Nephron progenitor cell (in vitro differentiated cells): ENCODE measurements around the gene SCGB2B2.

ENCODE experiments used
- DNase-seq: peaks from one replicate; pipeline ENCODE4 v3.0.0; 2021
- H3K27ac Mint-ChIP-seq: 2 replicates; pipeline ENCODE4 v1.8.0; 2021; ENCODE audit warnings: mild to moderate bottlenecking, moderate library complexity, mixed read lengths
- H3K27me3 Mint-ChIP-seq: 2 replicates; pipeline ENCODE4 v1.8.0; 2021; ENCODE audit warnings: mild to moderate bottlenecking, low read depth, mixed read lengths; ENCODE audit not compliant: poor library complexity
- H3K36me3 Mint-ChIP-seq: 2 replicates; pipeline ENCODE4 v1.8.0; 2021; ENCODE audit warnings: low read depth, mixed read lengths
- H3K4me1 Mint-ChIP-seq: 2 replicates; pipeline ENCODE4 v1.8.0; 2021; ENCODE audit warnings: mixed read lengths
- H3K4me3 Mint-ChIP-seq: 2 replicates; pipeline ENCODE4 v1.8.0; 2021; ENCODE audit warnings: mild to moderate bottlenecking, moderate library complexity, mixed read lengths
- H3K9me3 Mint-ChIP-seq: 2 replicates; pipeline ENCODE4 v1.8.0; 2021; ENCODE audit warnings: mild to moderate bottlenecking, moderate library complexity, mixed read lengths
- CTCF ChIP-seq: fragments of 200-600 bp; sonication (generic); IDR thresholded peaks from 2 replicates; pipeline ENCODE4 v1.5.0; 2021; ENCODE audit warnings: antibody characterized with exemption

SCGB2B2 gene, protein sequence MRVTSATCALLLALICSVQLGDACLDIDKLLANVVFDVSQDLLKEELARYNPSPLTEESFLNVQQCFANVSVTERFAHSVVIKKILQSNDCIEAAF

DNA sequence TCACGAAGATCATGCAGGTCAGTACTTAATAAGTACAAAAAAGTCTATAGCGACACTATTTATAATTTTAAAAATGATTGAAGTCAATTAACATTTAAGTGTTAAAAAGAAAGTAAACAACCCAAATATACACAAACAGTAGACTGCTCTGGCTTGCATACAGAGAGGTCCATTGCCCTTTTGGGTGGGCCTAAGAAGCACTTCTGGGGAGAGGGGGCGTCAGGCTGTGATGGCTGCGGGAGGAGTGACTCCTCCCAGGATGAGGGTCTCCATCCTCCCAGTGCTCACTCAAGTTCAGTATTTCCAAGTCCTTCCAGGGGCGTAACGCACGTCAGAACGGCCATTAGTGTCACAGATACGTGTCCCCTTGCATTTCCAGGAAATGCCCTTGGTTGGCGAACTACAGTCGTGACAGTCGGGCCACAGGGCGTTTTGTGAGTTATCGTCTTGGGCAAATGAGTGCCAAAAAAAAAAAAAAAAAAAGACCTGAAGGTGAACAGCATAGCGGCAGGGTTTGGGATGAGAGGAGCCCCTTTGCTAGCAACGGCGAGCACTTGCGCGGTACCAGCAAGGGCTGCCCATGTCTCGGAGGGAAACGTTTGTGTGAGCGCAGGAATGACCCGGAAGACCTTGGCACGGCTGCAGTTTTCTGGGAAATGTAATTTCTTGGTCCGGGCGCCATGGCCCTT lies at the start of gene SCGB2B2:
Gene SCGB2B2 (minus strand): TSS at position 463 of the 689 bp plus-strand sequence. CDS start 82,596 bp downstream, outside the sequence.
- TF ChIP-seq CTCF = no peak
- no peak for DNase-seq
- Mint-ChIP-seq H3K36me3 (peaks cover 54% of the 10 kb centered on the region), H3K9me3 (peaks cover 75% of the 10 kb centered on the region), H3K4me3 (peak within 1 kb of the TSS; percentile 94), H3K4me1 (peaks cover 27% of the 10 kb centered on the region), H3K27ac (peak within 1 kb of the TSS; percentile 98), H3K27me3 (peaks cover 34% of the 10 kb centered on the region)

GRCh38 chr19:34725400-34725799 lies 48.4 kb upstream of the SCGB2B2 start:
- Mint-ChIP-seq H3K4me1 (no peaks in the 10 kb centered on the region), H3K27me3 (peaks cover 55% of the 10 kb centered on the region), H3K4me3 (no peak overlapping the region), H3K27ac (no peak overlapping the region), H3K36me3 (no peaks in the 10 kb centered on the region), H3K9me3 (peaks cover 40% of the 10 kb centered on the region)
- no peak for TF ChIP-seq CTCF
- no peak for DNase-seq

DNA sequence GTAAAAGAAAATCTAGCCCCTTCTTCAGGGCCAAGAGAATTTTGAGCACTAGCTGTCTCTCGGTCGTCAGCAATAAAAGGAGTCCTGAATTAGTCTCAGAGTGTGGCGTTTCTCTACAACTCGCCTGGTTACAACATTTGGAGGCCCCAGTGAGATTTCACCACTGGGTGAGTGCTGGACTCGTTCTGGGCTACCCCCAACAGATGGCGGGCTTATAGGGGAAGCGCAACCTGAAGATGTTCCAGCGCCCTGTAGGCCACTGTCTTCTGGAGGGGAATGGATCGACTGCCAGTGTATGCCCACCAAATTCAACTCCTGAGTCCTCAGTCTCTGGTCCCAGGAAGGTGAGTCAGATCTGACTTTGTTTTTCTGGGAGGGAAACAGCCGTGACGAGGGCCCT lies 45.4 kb upstream of the SCGB2B2 start:
- TF ChIP-seq CTCF = no peak
- Mint-ChIP-seq H3K36me3 (no peaks in the 10 kb centered on the region), H3K9me3 (peaks cover 41% of the 10 kb centered on the region), H3K27me3 (peaks cover 57% of the 10 kb centered on the region), H3K4me1 (no peaks in the 10 kb centered on the region), H3K27ac (no peak overlapping the region), H3K4me3 (no peak overlapping the region)
- DNase-seq = no peak

- Mint-ChIP-seq H3K27me3 (peaks cover 25% of the 10 kb centered on the region), H3K4me3 (no peak overlapping the region), H3K27ac (no peak overlapping the region), H3K9me3 (peaks cover 73% of the 10 kb centered on the region), H3K4me1 (no peaks in the 10 kb centered on the region), H3K36me3 (peaks cover 6% of the 10 kb centered on the region)
- DNase-seq = no peak
- no peak for TF ChIP-seq CTCF
These were observed 38.4 kb upstream of the SCGB2B2 start for GRCh38 chr19:34715357-34715756.

- Mint-ChIP-seq H3K4me1 (no peaks in the 10 kb centered on the region), H3K4me3 (no peak overlapping the region), H3K36me3 (peaks cover 6% of the 10 kb centered on the region), H3K27me3 (peaks cover 16% of the 10 kb centered on the region), H3K27ac (no peak overlapping the region), H3K9me3 (peaks cover 85% of the 10 kb centered on the region)
- DNase-seq = no peak
- TF ChIP-seq CTCF = no peak
These were observed 36.3 kb upstream of the SCGB2B2 start for GRCh38 chr19:34713262-34713637.
